Measurements from ENCODE around the gene CDHR2. TPM values are rescaled to one million over a fixed set of nuclear protein-coding genes. Genes with fewer than 3 reads are reported as not detected.

The CDHR2 gene
- total and polyA plus RNA-seq, 2 of the 13 experiments (the other 11 are each of a cell fraction or from before 2014, with no cell fraction given) = 17.9 to 20.9 TPM

- TF ChIP-seq STAT6 (CRISPR knock-in tag; IDR thresholded peaks at IDR 0.05; ENCODE audit: borderline replicate concordance) = no peak
- TF ChIP-seq ZNF260 (CRISPR knock-in tag; IDR thresholded peaks at IDR 0.05; ENCODE audit: borderline replicate concordance, low read depth) = no peak
- TF ChIP-seq ZSCAN12 (CRISPR knock-in tag; IDR thresholded peaks at IDR 0.05) = no peak
- no peak for TF ChIP-seq ZNF207 (IDR thresholded peaks at IDR 0.05; ENCODE audit: borderline replicate concordance)
- TF ChIP-seq HOXD1 (CRISPR knock-in tag; IDR thresholded peaks at IDR 0.05) = 0 out of 2 replicates have a peak, but pooled peaks have one; percentile 50
- TF ChIP-seq ETS1 (CRISPR knock-in tag; IDR thresholded peaks at IDR 0.05) = no peak
- no peak for TF ChIP-seq ARNT (IDR thresholded peaks at IDR 0.05)
- TF ChIP-seq FOXK1 (CRISPR knock-in tag; IDR thresholded peaks at IDR 0.05; ENCODE audit: borderline replicate concordance, low read depth) = 0 out of 2 replicates have a peak, but pooled peaks have one; percentile 12
- TF ChIP-seq ZSCAN21 (CRISPR knock-in tag; IDR thresholded peaks at IDR 0.05; ENCODE audit: borderline replicate concordance) = no peak
- TF ChIP-seq ZNF501 (CRISPR knock-in tag; IDR thresholded peaks at IDR 0.05) = no peak
- no peak for TF ChIP-seq MED8 (CRISPR knock-in tag; IDR thresholded peaks at IDR 0.05; ENCODE audit: insufficient replicate concordance)
- no peak for TF ChIP-seq ZNF580 (CRISPR knock-in tag; IDR thresholded peaks at IDR 0.05; ENCODE audit: borderline replicate concordance, low read depth)
- no peak for TF ChIP-seq ZNF775 (CRISPR knock-in tag; IDR thresholded peaks at IDR 0.05; ENCODE audit: borderline replicate concordance)
- no peak for TF ChIP-seq MTERF4 (CRISPR knock-in tag; IDR thresholded peaks at IDR 0.05)
- no peak for TF ChIP-seq IKZF1 (IDR thresholded peaks at IDR 0.05)
- no peak for TF ChIP-seq CAMTA2 (CRISPR knock-in tag; IDR thresholded peaks at IDR 0.05; ENCODE audit: borderline replicate concordance)
- no peak for TF ChIP-seq ZFP36L1 (CRISPR knock-in tag; IDR thresholded peaks at IDR 0.05)
- 0 out of 2 replicates have a peak, but pooled peaks have one; percentile 39 for TF ChIP-seq ZBTB10 (CRISPR knock-in tag; IDR thresholded peaks at IDR 0.05; ENCODE audit: borderline replicate concordance)
- TF ChIP-seq ZBTB8A (CRISPR knock-in tag; IDR thresholded peaks at IDR 0.05; ENCODE audit: borderline replicate concordance, low read depth) = no peak
- 0 out of 2 replicates have a peak, but pooled peaks have one; percentile 38 for TF ChIP-seq ISX (CRISPR knock-in tag; conservative IDR thresholded peaks at IDR 0.05)
Measured at GRCh38 chr5:176541338-176542134, 7.6 kb upstream of the CDHR2 start (continued).

Data from HepG2 (cell line).